Choroid plexus epithelial cell (primary cell): Measurements from ENCODE around the gene TSR1.
A peak's percentile ranks its signal among the peaks of the same experiment; 100 is the strongest.

ENCODE experiments used
- DNase-seq: peaks from one replicate; pipeline ENCODE4 v3.0.0-alpha.2; 2010; ENCODE audit warnings: low read depth
- H3K4me3 ChIP-seq: 2 replicates; pipeline ENCODE4 v1.5.1; 2011; ENCODE audit warnings: low read depth, mild to moderate bottlenecking, control low read depth, low read length, moderate library complexity
- CTCF ChIP-seq: conservative IDR thresholded peaks from 2 replicates; pipeline ENCODE4 v1.5.1; 2011; ENCODE audit warnings: low read depth, mild to moderate bottlenecking, control low read depth, inconsistent platforms, low read length, moderate library complexity

Gene TSR1

GRCh38 chr17:2336215-2336851 lies at the start of gene TSR1:
Gene TSR1 (minus strand): TSS chr17:2336457. CDS start chr17:2336427, 30 bp downstream.
- TF ChIP-seq CTCF, result peak; percentile 38
- DNase-seq, result peak; percentile 93
- H3K4me3 ChIP-seq, result peak within 1 kb of the TSS; percentile 71

GRCh38 chr17:2385240-2386210 lies 49.3 kb upstream of the TSR1 start:
- no peak overlapping the region for H3K4me3 ChIP-seq
- DNase-seq, result no peak
- no peak for TF ChIP-seq CTCF

- no peak for TF ChIP-seq CTCF
- H3K4me3 ChIP-seq, result no peak overlapping the region
- no peak for DNase-seq
Measured at GRCh38 chr17:2384439-2385127, 48.3 kb upstream of the TSR1 start.

- TF ChIP-seq CTCF, result no peak
- no peak for DNase-seq
- H3K4me3 ChIP-seq, result no peak overlapping the region
Measured at GRCh38 chr17:2383628-2384167, 47.4 kb upstream of the TSR1 start.

- no peak for DNase-seq
- no peak for TF ChIP-seq CTCF
- no peak overlapping the region for H3K4me3 ChIP-seq
Measured at GRCh38 chr17:2380950-2381649, 44.8 kb upstream of the TSR1 start.

GRCh38 chr17:2380226-2380922 lies 44.1 kb upstream of the TSR1 start:
- TF ChIP-seq CTCF, result no peak
- no peak overlapping the region for H3K4me3 ChIP-seq
- DNase-seq, result no peak
